Measurements from ENCODE around the gene MACROH2A1. TPM values are rescaled to one million over a fixed set of nuclear protein-coding genes. Genes with fewer than 3 reads are reported as not detected.

MACROH2A1 gene
- total RNA-seq, 1 donor from 2014 or later: 390 TPM

GRCh38 chr5:135329066-135329912 lies 69.7 kb downstream of the MACROH2A1 start:
- no peak for DNase-seq (ENCODE audit: low read depth)
- TF ChIP-seq, protein P1, sequence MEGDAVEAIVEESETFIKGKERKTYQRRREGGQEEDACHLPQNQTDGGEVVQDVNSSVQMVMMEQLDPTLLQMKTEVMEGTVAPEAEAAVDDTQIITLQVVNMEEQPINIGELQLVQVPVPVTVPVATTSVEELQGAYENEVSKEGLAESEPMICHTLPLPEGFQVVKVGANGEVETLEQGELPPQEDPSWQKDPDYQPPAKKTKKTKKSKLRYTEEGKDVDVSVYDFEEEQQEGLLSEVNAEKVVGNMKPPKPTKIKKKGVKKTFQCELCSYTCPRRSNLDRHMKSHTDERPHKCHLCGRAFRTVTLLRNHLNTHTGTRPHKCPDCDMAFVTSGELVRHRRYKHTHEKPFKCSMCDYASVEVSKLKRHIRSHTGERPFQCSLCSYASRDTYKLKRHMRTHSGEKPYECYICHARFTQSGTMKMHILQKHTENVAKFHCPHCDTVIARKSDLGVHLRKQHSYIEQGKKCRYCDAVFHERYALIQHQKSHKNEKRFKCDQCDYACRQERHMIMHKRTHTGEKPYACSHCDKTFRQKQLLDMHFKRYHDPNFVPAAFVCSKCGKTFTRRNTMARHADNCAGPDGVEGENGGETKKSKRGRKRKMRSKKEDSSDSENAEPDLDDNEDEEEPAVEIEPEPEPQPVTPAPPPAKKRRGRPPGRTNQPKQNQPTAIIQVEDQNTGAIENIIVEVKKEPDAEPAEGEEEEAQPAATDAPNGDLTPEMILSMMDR (conservative IDR thresholded peaks at IDR 0.05; ENCODE audit: low read depth, low read length): no peak
- no peak overlapping the region for H3K4me3 ChIP-seq (ENCODE audit: low read depth, low read length)

GRCh38 chr5:135328128-135328687 lies 70.8 kb downstream of the MACROH2A1 start:
- DNase-seq (ENCODE audit: low read depth): no peak
- H3K4me3 ChIP-seq (ENCODE audit: low read depth, low read length): no peak overlapping the region
- TF ChIP-seq, protein P1 (conservative IDR thresholded peaks at IDR 0.05; ENCODE audit: low read depth, low read length): no peak

DNA sequence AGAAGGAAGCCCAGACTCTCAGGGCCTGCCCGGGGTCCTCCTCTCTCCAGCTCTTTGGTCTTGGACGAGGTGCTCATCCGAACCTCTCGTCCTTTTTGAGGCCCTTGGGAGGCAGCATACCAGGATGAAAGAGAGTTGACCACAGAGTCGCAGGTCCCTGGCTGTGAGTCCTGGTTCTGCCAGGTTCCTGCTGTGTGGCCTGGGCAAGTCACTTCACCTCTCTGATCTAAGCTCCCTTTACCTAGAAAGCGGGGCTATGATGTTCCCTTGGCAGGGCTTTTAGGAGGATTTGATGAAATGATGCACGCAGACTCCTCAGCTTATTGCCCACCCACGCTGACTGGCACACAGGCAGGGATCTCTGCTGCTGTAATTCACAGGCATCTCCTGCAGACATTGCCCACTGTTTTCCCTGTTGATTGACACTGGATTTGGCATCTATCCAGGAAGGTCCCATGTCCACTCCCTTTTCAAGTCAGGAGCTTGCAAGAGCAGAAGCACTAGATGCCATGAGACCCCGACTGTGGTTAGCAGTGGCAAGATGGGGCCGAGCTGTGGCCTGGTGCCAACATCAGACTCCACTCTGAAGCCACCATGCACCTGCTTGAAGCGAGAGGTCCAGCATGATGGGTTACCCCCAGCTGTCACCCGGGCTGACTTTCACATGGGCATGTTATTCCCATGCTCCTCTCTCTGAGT lies 71.5 kb downstream of the MACROH2A1 start:
- TF ChIP-seq, protein P1 (conservative IDR thresholded peaks at IDR 0.05; ENCODE audit: low read depth, low read length): no peak

GRCh38 chr5:135326296-135327254 lies 72.5 kb downstream of the MACROH2A1 start:
- no peak overlapping the region for H3K4me3 ChIP-seq (ENCODE audit: low read depth, low read length)
- no peak for DNase-seq (ENCODE audit: low read depth)
- TF ChIP-seq, protein P1 (conservative IDR thresholded peaks at IDR 0.05; ENCODE audit: low read depth, low read length): no peak

More for the DNA sequence above, 71.5 kb downstream of the MACROH2A1 start:
- no peak overlapping the region for H3K4me3 ChIP-seq (ENCODE audit: low read depth, low read length)
- DNase-seq (ENCODE audit: low read depth): no peak

GRCh38 chr5:135324897-135325650 lies 74.0 kb downstream of the MACROH2A1 start:
- no peak overlapping the region for H3K4me3 ChIP-seq (ENCODE audit: low read depth, low read length)
- no peak for DNase-seq (ENCODE audit: low read depth)
- TF ChIP-seq, protein P1 (conservative IDR thresholded peaks at IDR 0.05; ENCODE audit: low read depth, low read length): no peak

GRCh38 chr5:135324160-135324559 lies 74.9 kb downstream of the MACROH2A1 start:
- TF ChIP-seq, protein P1 (conservative IDR thresholded peaks at IDR 0.05; ENCODE audit: low read depth, low read length): no peak
- no peak for DNase-seq (ENCODE audit: low read depth)
- H3K4me3 ChIP-seq (ENCODE audit: low read depth, low read length): no peak overlapping the region
